Measurements from ENCODE around the gene TTC34. TPM values are rescaled to one million over a fixed set of nuclear protein-coding genes. Genes with fewer than 3 reads are reported as not detected.

TTC34 gene
- total RNA-seq, 1 donor from 2014 or later: 3.6 TPM

GRCh38 chr1:2811533-2811918, 10.0 kb upstream of the TTC34 start:
- DNase-seq (ENCODE audit: low spot score in 2 of 2, unreplicated experiment in 2 of 2): no peak
- Mint-ChIP-seq H3K9me3 (peaks cover 20% of the 10 kb centered on the region), H3K27me3 (ENCODE audit: low read depth) (no peaks in the 10 kb centered on the region), H3K27ac (no peak overlapping the region), H3K4me3 (no peak overlapping the region), H3K36me3 (peaks cover 7% of the 10 kb centered on the region), H3K4me1 (no peaks in the 10 kb centered on the region)
- TF ChIP-seq, protein P1, sequence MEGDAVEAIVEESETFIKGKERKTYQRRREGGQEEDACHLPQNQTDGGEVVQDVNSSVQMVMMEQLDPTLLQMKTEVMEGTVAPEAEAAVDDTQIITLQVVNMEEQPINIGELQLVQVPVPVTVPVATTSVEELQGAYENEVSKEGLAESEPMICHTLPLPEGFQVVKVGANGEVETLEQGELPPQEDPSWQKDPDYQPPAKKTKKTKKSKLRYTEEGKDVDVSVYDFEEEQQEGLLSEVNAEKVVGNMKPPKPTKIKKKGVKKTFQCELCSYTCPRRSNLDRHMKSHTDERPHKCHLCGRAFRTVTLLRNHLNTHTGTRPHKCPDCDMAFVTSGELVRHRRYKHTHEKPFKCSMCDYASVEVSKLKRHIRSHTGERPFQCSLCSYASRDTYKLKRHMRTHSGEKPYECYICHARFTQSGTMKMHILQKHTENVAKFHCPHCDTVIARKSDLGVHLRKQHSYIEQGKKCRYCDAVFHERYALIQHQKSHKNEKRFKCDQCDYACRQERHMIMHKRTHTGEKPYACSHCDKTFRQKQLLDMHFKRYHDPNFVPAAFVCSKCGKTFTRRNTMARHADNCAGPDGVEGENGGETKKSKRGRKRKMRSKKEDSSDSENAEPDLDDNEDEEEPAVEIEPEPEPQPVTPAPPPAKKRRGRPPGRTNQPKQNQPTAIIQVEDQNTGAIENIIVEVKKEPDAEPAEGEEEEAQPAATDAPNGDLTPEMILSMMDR (IDR thresholded peaks at IDR 0.05; ENCODE audit: unreplicated experiment): no peak

- no peak for DNase-seq (ENCODE audit: low spot score in 2 of 2, unreplicated experiment in 2 of 2)
- Mint-ChIP-seq H3K9me3 (peaks cover 21% of the 10 kb centered on the region), H3K4me3 (no peak overlapping the region), H3K27me3 (ENCODE audit: low read depth) (no peaks in the 10 kb centered on the region), H3K27ac (no peak overlapping the region), H3K36me3 (peaks cover 7% of the 10 kb centered on the region), H3K4me1 (no peaks in the 10 kb centered on the region)
- TF ChIP-seq, protein P1 (IDR thresholded peaks at IDR 0.05; ENCODE audit: unreplicated experiment): no peak
Observed at GRCh38 chr1:2810899-2811532, 9.5 kb upstream of the TTC34 start.

- Mint-ChIP-seq H3K27ac (no peak overlapping the region), H3K36me3 (peaks cover 7% of the 10 kb centered on the region), H3K27me3 (ENCODE audit: low read depth) (no peaks in the 10 kb centered on the region), H3K9me3 (peaks cover 21% of the 10 kb centered on the region), H3K4me1 (no peaks in the 10 kb centered on the region), H3K4me3 (no peak overlapping the region)
- DNase-seq (ENCODE audit: low spot score in 2 of 2, unreplicated experiment in 2 of 2): no peak
- TF ChIP-seq, protein P1 (IDR thresholded peaks at IDR 0.05; ENCODE audit: unreplicated experiment): no peak
Observed at GRCh38 chr1:2810281-2810680, 8.8 kb upstream of the TTC34 start.

- H3K9me3 Mint-ChIP-seq: peaks cover 21% of the 10 kb centered on the region
- H3K36me3 Mint-ChIP-seq: peaks cover 7% of the 10 kb centered on the region
- H3K27ac Mint-ChIP-seq: no peak overlapping the region
- no peaks in the 10 kb centered on the region for H3K27me3 Mint-ChIP-seq (ENCODE audit: low read depth)
- TF ChIP-seq, protein P1 (IDR thresholded peaks at IDR 0.05; ENCODE audit: unreplicated experiment): no peak
- H3K4me1 Mint-ChIP-seq: no peaks in the 10 kb centered on the region
- DNase-seq (ENCODE audit: low spot score in 2 of 2, unreplicated experiment in 2 of 2): no peak
- no peak overlapping the region for H3K4me3 Mint-ChIP-seq
Observed at GRCh38 chr1:2809656-2810055, 8.2 kb upstream of the TTC34 start.

DNA sequence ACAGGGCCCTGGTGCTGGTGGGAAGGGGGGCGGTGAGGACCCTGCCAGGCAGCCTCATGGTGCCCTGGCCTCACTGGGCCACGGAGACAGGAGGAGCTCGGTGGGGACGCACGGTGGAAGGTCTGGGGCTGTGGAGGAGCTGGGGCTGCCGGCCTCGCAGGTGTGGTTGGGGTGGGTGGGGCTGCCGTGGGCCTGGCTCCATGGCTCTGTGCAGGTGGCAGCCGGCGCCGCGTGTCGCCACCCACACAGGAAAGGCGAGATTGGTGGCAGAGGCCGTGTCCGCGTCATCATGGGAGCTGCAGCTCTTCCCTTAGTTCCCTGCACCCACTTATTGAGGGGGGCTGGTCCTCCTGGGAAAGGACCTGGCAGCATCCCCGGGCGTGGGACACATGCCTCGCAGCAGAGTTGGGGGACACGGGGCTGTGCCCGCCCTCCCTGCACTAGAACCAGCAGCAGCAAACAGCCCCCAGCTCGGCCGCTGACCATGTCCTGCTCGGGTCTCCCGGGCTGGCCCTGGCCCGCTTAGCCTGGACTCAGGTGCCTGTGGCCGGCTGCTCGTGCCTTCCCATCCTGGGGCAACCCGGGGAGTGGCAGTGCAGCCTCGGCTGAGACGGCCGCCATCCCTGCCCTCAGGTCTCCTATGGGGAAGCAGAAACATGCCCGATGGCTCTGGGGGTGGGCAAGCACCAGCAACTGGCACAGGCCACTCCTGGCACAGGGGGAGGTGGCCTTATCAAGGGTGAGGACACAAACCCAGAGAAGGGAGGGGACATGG, 7.5 kb upstream of the TTC34 start:
- H3K4me3 Mint-ChIP-seq: no peak overlapping the region
- H3K36me3 Mint-ChIP-seq: peaks cover 7% of the 10 kb centered on the region
- H3K27me3 Mint-ChIP-seq (ENCODE audit: low read depth): no peaks in the 10 kb centered on the region
- no peaks in the 10 kb centered on the region for H3K4me1 Mint-ChIP-seq
- peaks cover 19% of the 10 kb centered on the region for H3K9me3 Mint-ChIP-seq
- TF ChIP-seq, protein P1 (IDR thresholded peaks at IDR 0.05; ENCODE audit: unreplicated experiment): no peak
- DNase-seq (ENCODE audit: low spot score in 2 of 2, unreplicated experiment in 2 of 2): no peak
- no peak overlapping the region for H3K27ac Mint-ChIP-seq

Measured in mesothelial cell of epicardium (in vitro differentiated cells).